WTC11 (cell line): ENCODE results near the gene ICA1. TPM values are rescaled to one million over a fixed set of nuclear protein-coding genes. Genes with fewer than 3 reads are reported as not detected.

Experiments used
- ATAC-seq: fragments of 200-7000 bp; cut with Tn5 transposase; 2 replicates; pipeline ENCODE4 v1.10.0; 2021; ENCODE audit warnings: mild to moderate bottlenecking, moderate library complexity
- CTCF ChIA-PET: fragments of 300-600 bp; sonication (Branson Sonifier 250); formaldehyde crosslinking; loops from one replicate; lab custom pipeline; 2021; ENCODE audit warnings: antibody characterized with exemption; lab: Charles Lee
- POLR2A ChIA-PET: fragments of 350-600 bp; sonication (Branson Sonifier 250); formaldehyde crosslinking; loops from one replicate; lab custom pipeline; 2021; ENCODE audit warnings: antibody characterized with exemption; lab: Charles Lee
- DNase-seq: peaks from one replicate; pipeline ENCODE4 v3.0.0; 2021; ENCODE audit warnings: low spot score
- H3K27ac Mint-ChIP-seq: 2 replicates; pipeline ENCODE4 v1.8.0; 2021; ENCODE audit warnings: mixed read lengths
- H3K27me3 Mint-ChIP-seq: 2 replicates; pipeline ENCODE4 v1.8.0; 2021; ENCODE audit warnings: low read depth, mild to moderate bottlenecking, moderate library complexity, mixed read lengths
- H3K36me3 Mint-ChIP-seq: 2 replicates; pipeline ENCODE4 v1.8.0; 2021; ENCODE audit warnings: mixed read lengths
- H3K4me1 Mint-ChIP-seq: 2 replicates; pipeline ENCODE4 v1.8.0; 2022; ENCODE audit warnings: mixed read lengths
- H3K4me3 Mint-ChIP-seq: 2 replicates; pipeline ENCODE4 v1.8.0; 2021; ENCODE audit warnings: mild to moderate bottlenecking, moderate library complexity, mixed read lengths
- H3K9me3 Mint-ChIP-seq: 2 replicates; pipeline ENCODE4 v1.8.0; 2021; ENCODE audit warnings: mixed read lengths
- AR ChIP-seq: fragments of 250-450 bp; sonication (Bioruptor Pico); IDR thresholded peaks from 2 replicates; pipeline ENCODE4 v1.9.0; 2021; ENCODE audit warnings: mild to moderate bottlenecking
- ATF3 ChIP-seq: sonication (generic); formaldehyde crosslinking; conservative IDR thresholded peaks from 2 replicates; pipeline ENCODE4 v1.8.1; 2022; ENCODE audit warnings: mild to moderate bottlenecking, missing genetic modification reagents
- CDX4 ChIP-seq: fragments of 250-450 bp; sonication (Bioruptor Pico); IDR thresholded peaks from 2 replicates; pipeline ENCODE4 v1.9.0; 2021; ENCODE audit warnings: moderate library complexity, mild to moderate bottlenecking, inconsistent platforms, borderline replicate concordance
- CTCF ChIP-seq: fragments of 200-600 bp; IDR thresholded peaks from 2 replicates; pipeline ENCODE4 v1.8.0; 2022; ENCODE audit warnings: antibody characterized with exemption
- ELF4 ChIP-seq: sonication (generic); formaldehyde crosslinking; IDR thresholded peaks from 2 replicates; pipeline ENCODE4 v1.8.1; 2022; ENCODE audit warnings: low read depth, mild to moderate bottlenecking, moderate library complexity, missing genetic modification reagents
- ETV6 ChIP-seq: sonication (generic); formaldehyde crosslinking; IDR thresholded peaks from 2 replicates; pipeline ENCODE4 v1.8.1; 2022; ENCODE audit warnings: mild to moderate bottlenecking, missing genetic modification reagents
- IRF1 ChIP-seq: sonication (generic); formaldehyde crosslinking; IDR thresholded peaks from 2 replicates; pipeline ENCODE4 v1.8.0; 2023; ENCODE audit warnings: missing genetic modification reagents
- KAT7 ChIP-seq: sonication (generic); formaldehyde crosslinking; IDR thresholded peaks from 2 replicates; pipeline ENCODE4 v1.8.1; 2023; ENCODE audit warnings: missing genetic modification reagents, mild to moderate bottlenecking, borderline replicate concordance
- MLX ChIP-seq: sonication (generic); formaldehyde crosslinking; IDR thresholded peaks from 2 replicates; pipeline ENCODE4 v1.8.1; 2023; ENCODE audit warnings: mild to moderate bottlenecking, missing genetic modification reagents, moderate library complexity
- NFYB ChIP-seq: sonication (generic); formaldehyde crosslinking; conservative IDR thresholded peaks from 2 replicates; pipeline ENCODE4 v1.8.0; 2022; ENCODE audit warnings: low read depth, missing genetic modification reagents
- PRDM15 ChIP-seq: sonication (generic); formaldehyde crosslinking; IDR thresholded peaks from 2 replicates; pipeline ENCODE4 v1.8.0; 2022; ENCODE audit warnings: missing genetic modification reagents
- SMAD3 ChIP-seq: sonication (generic); formaldehyde crosslinking; IDR thresholded peaks from 2 replicates; pipeline ENCODE4 v1.8.0; 2022; ENCODE audit warnings: missing genetic modification reagents, mild to moderate bottlenecking, borderline replicate concordance
- TEAD1 ChIP-seq: sonication (generic); formaldehyde crosslinking; IDR thresholded peaks from 2 replicates; pipeline ENCODE4 v1.8.0; 2022; ENCODE audit warnings: mild to moderate bottlenecking, missing genetic modification reagents
- ZNF138 ChIP-seq: sonication (generic); formaldehyde crosslinking; conservative IDR thresholded peaks from 2 replicates; pipeline ENCODE4 v1.8.1; 2022; ENCODE audit warnings: mild to moderate bottlenecking, moderate library complexity, missing genetic modification reagents
- ZNF232 ChIP-seq: sonication (generic); formaldehyde crosslinking; IDR thresholded peaks from 2 replicates; pipeline ENCODE4 v1.8.0; 2022; ENCODE audit warnings: mild to moderate bottlenecking, missing genetic modification reagents
- ZNF317 ChIP-seq: sonication (generic); formaldehyde crosslinking; IDR thresholded peaks from 2 replicates; pipeline ENCODE4 v1.8.1; 2023; ENCODE audit warnings: low read depth, mild to moderate bottlenecking, moderate library complexity, missing genetic modification reagents, borderline replicate concordance
- ZNF416 ChIP-seq: fragments of 250-450 bp; sonication (Bioruptor Pico); IDR thresholded peaks from 2 replicates; pipeline ENCODE4 v1.9.0; 2021; ENCODE audit warnings: mild to moderate bottlenecking, inconsistent platforms
- ZNF512 ChIP-seq: sonication (generic); formaldehyde crosslinking; IDR thresholded peaks from 2 replicates; pipeline ENCODE4 v1.8.1; 2022; ENCODE audit warnings: missing genetic modification reagents, borderline replicate concordance
- ZNF532 ChIP-seq: fragments of 250-450 bp; sonication (Bioruptor Pico); IDR thresholded peaks from 2 replicates; pipeline ENCODE4 v1.9.0; 2021; ENCODE audit warnings: mild to moderate bottlenecking, borderline replicate concordance
- total RNA-seq: library from RNA; stranded (reverse); gene quantifications from 3 replicates; pipeline ENCODE4 v1.2.3, GENCODE V29; 2021

The ICA1 gene
- total RNA-seq, 1 experiment from 2014 or later: 31.2 TPM

GRCh38 chr7:8282871-8283270 is 20.9 kb upstream of the ICA1 start:
- DNase-seq (no peak), ATAC-seq (no peak)
- TF ChIP-seq NFYB (CRISPR knock-in tag) (no peak), KAT7 (no peak), CDX4 (CRISPR knock-in tag) (no peak), AR (CRISPR knock-in tag) (no peak), ZNF416 (CRISPR knock-in tag) (no peak), ELF4 (no peak), CTCF (no peak), ZNF512 (CRISPR knock-in tag) (no peak), ZNF532 (CRISPR knock-in tag) (no peak), ETV6 (CRISPR knock-in tag) (no peak), ZNF317 (CRISPR knock-in tag) (no peak), SMAD3 (no peak), PRDM15 (CRISPR knock-in tag) (no peak), ZNF232 (CRISPR knock-in tag) (no peak), IRF1 (no peak), MLX (CRISPR knock-in tag) (no peak), ZNF138 (CRISPR knock-in tag) (no peak), TEAD1 (CRISPR knock-in tag) (no peak), ATF3 (CRISPR knock-in tag) (no peak)
- Mint-ChIP-seq H3K36me3 (no peaks in the 10 kb centered on the region), H3K9me3 (peaks cover 3% of the 10 kb centered on the region; the same call in 1 of the 2 replicates), H3K27me3 (no peaks in the 10 kb centered on the region), H3K4me3 (no peak overlapping the region), H3K27ac (no peak overlapping the region), H3K4me1 (peaks cover 20% of the 10 kb centered on the region)
- ChIA-PET POLR2A (no interaction called here), CTCF (no interaction called here)
